H1 (cell line): Measurements from ENCODE around the gene MBNL2. TPM values are rescaled to one million over a fixed set of nuclear protein-coding genes. Genes with fewer than 3 reads are reported as not detected.

Experiments used
- BCL11A ChIP-seq, 2 experiments: IDR thresholded peaks; one replicate each; pipeline ENCODE4 v1.6.1; 2011; ENCODE audit warnings: low read depth in 2 of 2, low read length in 2 of 2, mild to moderate bottlenecking in 2 of 2
- CBX8 ChIP-seq: fragments of 300-800, 300-1000 bp; sonication (generic); IDR thresholded peaks from 2 replicates; pipeline ENCODE4 v1.7.1; 2016; ENCODE audit warnings: low read depth, low read length, borderline replicate concordance
- CHD1 ChIP-seq: IDR thresholded peaks from 2 replicates; pipeline ENCODE4 v1.6.1; 2012; ENCODE audit warnings: low read depth, low read length, improper control_type of control experiment
- GTF2F1 ChIP-seq: IDR thresholded peaks from 2 replicates; pipeline ENCODE4 v1.6.1; 2012; ENCODE audit warnings: low read depth, low read length, improper control_type of control experiment, borderline replicate concordance
- HDAC2 ChIP-seq, 2 experiments: fragments of 300-600 bp in 1 of 2; sonication (generic) in 1 of 2; IDR thresholded peaks; 2 replicates each; pipeline ENCODE4 v1.6.1; 2011 to 2012; ENCODE audit warnings: low read depth in 2 of 2, low read length in 2 of 2, mild to moderate bottlenecking in 2 of 2, moderate library complexity in 2 of 2, borderline replicate concordance in 1 of 2, inconsistent platforms in 1 of 2
- NANOG ChIP-seq: IDR thresholded peaks from 2 replicates; pipeline ENCODE4 v1.6.1; 2011; ENCODE audit warnings: low read length, low read depth, mild to moderate bottlenecking, inconsistent platforms; ENCODE audit not compliant: insufficient read depth, poor library complexity, severe bottlenecking
- POU5F1 ChIP-seq: IDR thresholded peaks from 2 replicates; pipeline ENCODE4 v1.6.1; 2011; ENCODE audit warnings: low read depth, mild to moderate bottlenecking, low read length, moderate library complexity
- RFX5 ChIP-seq: IDR thresholded peaks from 2 replicates; pipeline ENCODE4 v1.6.1; 2011; ENCODE audit warnings: low read depth, low read length, improper control_type of control experiment, borderline replicate concordance
- TEAD4 ChIP-seq: IDR thresholded peaks from 2 replicates; pipeline ENCODE4 v1.6.1; 2012; ENCODE audit warnings: low read depth, low read length, inconsistent platforms, mixed read lengths
- ZNF274 ChIP-seq: IDR thresholded peaks from 2 replicates; pipeline ENCODE4 v1.7.0; 2012; ENCODE audit warnings: low read length, borderline replicate concordance; ENCODE audit errors: extremely low read depth
- polyA plus RNA-seq, 7 experiments: library from polyadenylated mRNA; depleted of rRNA in 3 of 7; stranded (reverse) in 5 of 7; unstranded in 2 of 7; fragments of >200 nt in 5 of 7; fragments of 200-250 nt in 2 of 7; gene quantifications; 1 replicate in 5 of 7; 2 replicates in 1 of 7; 4 replicates in 1 of 7; pipeline versions ENCODE4 v1.2.1 to v1.2.3, GENCODE V29; 2011 to 2013; ENCODE audit warnings: missing spikeins in 2 of 7, mixed read lengths in 2 of 7
- total RNA-seq: library from RNA; stranded (reverse); fragmentation: NEBNext Ultra II Directional; extraction: Animal tissue kit (Norgen Biotek cat#: 25700); gene quantifications from 2 replicates; pipeline ENCODE4 v1.2.1, GENCODE V29; 2021
- TF ChIP-seq, protein P1 (sequence below): fragments of 300-600 bp; sonication (generic); IDR thresholded peaks from 2 replicates; pipeline ENCODE4 v1.7.1; 2012; ENCODE audit warnings: low read length, moderate library complexity, mild to moderate bottlenecking, inconsistent platforms; ENCODE audit not compliant: insufficient replicate concordance

MBNL2 gene
- total and polyA plus RNA-seq, 2 of the 8 experiments (the other 6 are each of a cell fraction or from before 2014, with no cell fraction given): 1.0 to 2.6 TPM

DNA sequence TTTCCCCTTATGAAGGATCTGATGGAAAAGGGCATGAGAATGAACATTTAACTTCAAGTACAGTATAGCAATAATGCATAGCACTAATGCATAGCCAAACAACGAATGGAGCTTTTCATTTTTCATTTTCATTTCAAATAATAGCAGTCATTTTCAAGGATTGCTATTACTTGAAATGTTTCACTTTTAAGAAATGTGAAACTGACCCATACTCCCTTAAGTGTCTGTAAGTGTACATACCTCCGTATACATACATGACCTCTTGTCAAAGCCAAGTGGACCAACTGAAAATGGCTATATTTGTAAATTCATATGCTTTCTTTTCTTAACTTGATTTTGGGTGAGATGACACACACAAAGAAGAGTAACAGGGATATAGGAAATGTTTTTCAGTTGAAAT lies 215.6 kb downstream of the MBNL2 start (continued):
- TF ChIP-seq, protein P1, sequence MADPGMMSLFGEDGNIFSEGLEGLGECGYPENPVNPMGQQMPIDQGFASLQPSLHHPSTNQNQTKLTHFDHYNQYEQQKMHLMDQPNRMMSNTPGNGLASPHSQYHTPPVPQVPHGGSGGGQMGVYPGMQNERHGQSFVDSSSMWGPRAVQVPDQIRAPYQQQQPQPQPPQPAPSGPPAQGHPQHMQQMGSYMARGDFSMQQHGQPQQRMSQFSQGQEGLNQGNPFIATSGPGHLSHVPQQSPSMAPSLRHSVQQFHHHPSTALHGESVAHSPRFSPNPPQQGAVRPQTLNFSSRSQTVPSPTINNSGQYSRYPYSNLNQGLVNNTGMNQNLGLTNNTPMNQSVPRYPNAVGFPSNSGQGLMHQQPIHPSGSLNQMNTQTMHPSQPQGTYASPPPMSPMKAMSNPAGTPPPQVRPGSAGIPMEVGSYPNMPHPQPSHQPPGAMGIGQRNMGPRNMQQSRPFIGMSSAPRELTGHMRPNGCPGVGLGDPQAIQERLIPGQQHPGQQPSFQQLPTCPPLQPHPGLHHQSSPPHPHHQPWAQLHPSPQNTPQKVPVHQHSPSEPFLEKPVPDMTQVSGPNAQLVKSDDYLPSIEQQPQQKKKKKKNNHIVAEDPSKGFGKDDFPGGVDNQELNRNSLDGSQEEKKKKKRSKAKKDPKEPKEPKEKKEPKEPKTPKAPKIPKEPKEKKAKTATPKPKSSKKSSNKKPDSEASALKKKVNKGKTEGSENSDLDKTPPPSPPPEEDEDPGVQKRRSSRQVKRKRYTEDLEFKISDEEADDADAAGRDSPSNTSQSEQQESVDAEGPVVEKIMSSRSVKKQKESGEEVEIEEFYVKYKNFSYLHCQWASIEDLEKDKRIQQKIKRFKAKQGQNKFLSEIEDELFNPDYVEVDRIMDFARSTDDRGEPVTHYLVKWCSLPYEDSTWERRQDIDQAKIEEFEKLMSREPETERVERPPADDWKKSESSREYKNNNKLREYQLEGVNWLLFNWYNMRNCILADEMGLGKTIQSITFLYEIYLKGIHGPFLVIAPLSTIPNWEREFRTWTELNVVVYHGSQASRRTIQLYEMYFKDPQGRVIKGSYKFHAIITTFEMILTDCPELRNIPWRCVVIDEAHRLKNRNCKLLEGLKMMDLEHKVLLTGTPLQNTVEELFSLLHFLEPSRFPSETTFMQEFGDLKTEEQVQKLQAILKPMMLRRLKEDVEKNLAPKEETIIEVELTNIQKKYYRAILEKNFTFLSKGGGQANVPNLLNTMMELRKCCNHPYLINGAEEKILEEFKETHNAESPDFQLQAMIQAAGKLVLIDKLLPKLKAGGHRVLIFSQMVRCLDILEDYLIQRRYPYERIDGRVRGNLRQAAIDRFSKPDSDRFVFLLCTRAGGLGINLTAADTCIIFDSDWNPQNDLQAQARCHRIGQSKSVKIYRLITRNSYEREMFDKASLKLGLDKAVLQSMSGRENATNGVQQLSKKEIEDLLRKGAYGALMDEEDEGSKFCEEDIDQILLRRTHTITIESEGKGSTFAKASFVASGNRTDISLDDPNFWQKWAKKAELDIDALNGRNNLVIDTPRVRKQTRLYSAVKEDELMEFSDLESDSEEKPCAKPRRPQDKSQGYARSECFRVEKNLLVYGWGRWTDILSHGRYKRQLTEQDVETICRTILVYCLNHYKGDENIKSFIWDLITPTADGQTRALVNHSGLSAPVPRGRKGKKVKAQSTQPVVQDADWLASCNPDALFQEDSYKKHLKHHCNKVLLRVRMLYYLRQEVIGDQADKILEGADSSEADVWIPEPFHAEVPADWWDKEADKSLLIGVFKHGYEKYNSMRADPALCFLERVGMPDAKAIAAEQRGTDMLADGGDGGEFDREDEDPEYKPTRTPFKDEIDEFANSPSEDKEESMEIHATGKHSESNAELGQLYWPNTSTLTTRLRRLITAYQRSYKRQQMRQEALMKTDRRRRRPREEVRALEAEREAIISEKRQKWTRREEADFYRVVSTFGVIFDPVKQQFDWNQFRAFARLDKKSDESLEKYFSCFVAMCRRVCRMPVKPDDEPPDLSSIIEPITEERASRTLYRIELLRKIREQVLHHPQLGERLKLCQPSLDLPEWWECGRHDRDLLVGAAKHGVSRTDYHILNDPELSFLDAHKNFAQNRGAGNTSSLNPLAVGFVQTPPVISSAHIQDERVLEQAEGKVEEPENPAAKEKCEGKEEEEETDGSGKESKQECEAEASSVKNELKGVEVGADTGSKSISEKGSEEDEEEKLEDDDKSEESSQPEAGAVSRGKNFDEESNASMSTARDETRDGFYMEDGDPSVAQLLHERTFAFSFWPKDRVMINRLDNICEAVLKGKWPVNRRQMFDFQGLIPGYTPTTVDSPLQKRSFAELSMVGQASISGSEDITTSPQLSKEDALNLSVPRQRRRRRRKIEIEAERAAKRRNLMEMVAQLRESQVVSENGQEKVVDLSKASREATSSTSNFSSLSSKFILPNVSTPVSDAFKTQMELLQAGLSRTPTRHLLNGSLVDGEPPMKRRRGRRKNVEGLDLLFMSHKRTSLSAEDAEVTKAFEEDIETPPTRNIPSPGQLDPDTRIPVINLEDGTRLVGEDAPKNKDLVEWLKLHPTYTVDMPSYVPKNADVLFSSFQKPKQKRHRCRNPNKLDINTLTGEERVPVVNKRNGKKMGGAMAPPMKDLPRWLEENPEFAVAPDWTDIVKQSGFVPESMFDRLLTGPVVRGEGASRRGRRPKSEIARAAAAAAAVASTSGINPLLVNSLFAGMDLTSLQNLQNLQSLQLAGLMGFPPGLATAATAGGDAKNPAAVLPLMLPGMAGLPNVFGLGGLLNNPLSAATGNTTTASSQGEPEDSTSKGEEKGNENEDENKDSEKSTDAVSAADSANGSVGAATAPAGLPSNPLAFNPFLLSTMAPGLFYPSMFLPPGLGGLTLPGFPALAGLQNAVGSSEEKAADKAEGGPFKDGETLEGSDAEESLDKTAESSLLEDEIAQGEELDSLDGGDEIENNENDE: no peak
- TF ChIP-seq GTF2F1 (no peak), BCL11A (IDR thresholded peaks at IDR 0.05; ENCODE audit: low read depth in 2 of 2, low read length in 2 of 2) (no peak), NANOG (no peak), ZNF274 (no peak), POU5F1 (no peak), TEAD4 (no peak), HDAC2 (IDR thresholded peaks at IDR 0.05; ENCODE audit: borderline replicate concordance in 1 of 2, low read depth in 2 of 2, low read length in 2 of 2) (no peak), CHD1 (no peak), RFX5 (no peak), CBX8 (no peak)
